Keratinocyte (primary cell): ENCODE data around the gene FARP1.

Experiments
- EZH2 ChIP-seq: IDR thresholded peaks from one replicate; pipeline ENCODE4 v1.6.1; 2012; ENCODE audit warnings: inconsistent platforms, mild to moderate bottlenecking, low read length, moderate library complexity
- TF ChIP-seq, protein P1 (sequence below), 3 experiments: IDR thresholded peaks in 1 of 3; conservative IDR thresholded peaks in 1 of 3; optimal IDR thresholded peaks in 1 of 3; 2 replicates in 2 of 3; 3 replicates in 1 of 3; pipeline versions ENCODE3 to v1.5.1; 2011; ENCODE audit warnings: low read length in 3 of 3, mild to moderate bottlenecking in 3 of 3, moderate library complexity in 2 of 3, control low read depth in 1 of 3, inconsistent platforms in 1 of 3; ENCODE audit not compliant: insufficient read depth in 2 of 3; ENCODE audit errors: extremely low read depth in 1 of 3

DNA sequence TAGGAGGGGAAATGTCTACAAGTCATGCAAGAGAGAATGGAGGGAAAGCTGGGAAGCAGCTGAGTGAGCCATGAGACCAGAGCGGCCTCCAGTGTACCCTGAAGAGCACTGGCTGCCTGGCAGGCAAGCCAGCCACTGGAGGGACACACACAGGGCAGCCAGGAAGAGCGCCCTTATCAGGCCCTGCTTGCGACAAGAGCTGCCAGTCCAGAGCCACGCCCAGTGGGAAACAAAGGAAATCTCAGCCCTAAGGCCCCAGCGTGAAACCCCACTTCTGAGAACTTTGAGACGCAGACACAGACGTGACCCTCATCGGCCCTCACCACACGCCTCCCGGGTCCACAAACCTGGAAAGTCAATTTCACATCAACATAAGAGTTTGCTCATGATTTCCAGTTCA lies 329.0 kb downstream of the FARP1 start:
- TF ChIP-seq, protein P1, sequence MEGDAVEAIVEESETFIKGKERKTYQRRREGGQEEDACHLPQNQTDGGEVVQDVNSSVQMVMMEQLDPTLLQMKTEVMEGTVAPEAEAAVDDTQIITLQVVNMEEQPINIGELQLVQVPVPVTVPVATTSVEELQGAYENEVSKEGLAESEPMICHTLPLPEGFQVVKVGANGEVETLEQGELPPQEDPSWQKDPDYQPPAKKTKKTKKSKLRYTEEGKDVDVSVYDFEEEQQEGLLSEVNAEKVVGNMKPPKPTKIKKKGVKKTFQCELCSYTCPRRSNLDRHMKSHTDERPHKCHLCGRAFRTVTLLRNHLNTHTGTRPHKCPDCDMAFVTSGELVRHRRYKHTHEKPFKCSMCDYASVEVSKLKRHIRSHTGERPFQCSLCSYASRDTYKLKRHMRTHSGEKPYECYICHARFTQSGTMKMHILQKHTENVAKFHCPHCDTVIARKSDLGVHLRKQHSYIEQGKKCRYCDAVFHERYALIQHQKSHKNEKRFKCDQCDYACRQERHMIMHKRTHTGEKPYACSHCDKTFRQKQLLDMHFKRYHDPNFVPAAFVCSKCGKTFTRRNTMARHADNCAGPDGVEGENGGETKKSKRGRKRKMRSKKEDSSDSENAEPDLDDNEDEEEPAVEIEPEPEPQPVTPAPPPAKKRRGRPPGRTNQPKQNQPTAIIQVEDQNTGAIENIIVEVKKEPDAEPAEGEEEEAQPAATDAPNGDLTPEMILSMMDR (optimal IDR thresholded peaks at IDR 0.05 in 1 of 3, IDR thresholded peaks at IDR 0.05 in 1 of 3, conservative IDR thresholded peaks at IDR 0.05 in 1 of 3; ENCODE audit: extremely low read depth in 1 of 3, insufficient read depth in 2 of 3, low read length in 3 of 3): no peak
- no peak for TF ChIP-seq EZH2
